SK-N-MC (cell line): ENCODE results near the gene NFATC1.

Experiments used
- DNase-seq: peaks from one replicate; pipeline ENCODE4 v3.0.0-alpha.2; 2011; ENCODE audit warnings: low read depth, low spot score
- H3K27ac ChIP-seq: fragments of 200-600 bp; sonication (generic); 2 replicates; pipeline ENCODE4 v1.5.1; 2016; ENCODE audit warnings: mixed run types
- H3K36me3 ChIP-seq: fragments of 200-600 bp; sonication (generic); 2 replicates; pipeline ENCODE4 v1.6.1; 2017; ENCODE audit warnings: antibody characterized with exemption, low read length, mixed read lengths; ENCODE audit not compliant: insufficient read depth
- H3K4me3 ChIP-seq: fragments of 200-600 bp; sonication (generic); 2 replicates; pipeline ENCODE4 v1.5.1; 2016
- H3K9ac ChIP-seq: fragments of 200-600 bp; sonication (generic); 2 replicates; pipeline ENCODE4 v1.8.0; 2017; ENCODE audit warnings: mixed run types, mixed read lengths; ENCODE audit not compliant: insufficient read length
- H3K9me3 ChIP-seq: fragments of 200-600 bp; sonication (generic); 2 replicates; pipeline ENCODE4 v1.6.1; 2017; ENCODE audit warnings: low read depth, mild to moderate bottlenecking, antibody characterized with exemption, low read length, moderate library complexity, mixed read lengths
- EZH2 ChIP-seq: fragments of 200-600 bp; sonication (generic); IDR thresholded peaks from one replicate; pipeline ENCODE4 v1.6.1; 2017; ENCODE audit warnings: antibody characterized with exemption
- FOXP2 ChIP-seq: optimal IDR thresholded peaks from 2 replicates; pipeline ENCODE3; 2011; ENCODE audit warnings: mild to moderate bottlenecking, moderate library complexity; ENCODE audit not compliant: insufficient read depth; ENCODE audit errors: extremely low read length, control extremely low read depth
- POLR2AphosphoS5 ChIP-seq: IDR thresholded peaks from 2 replicates; pipeline ENCODE4 v1.6.1; 2012; ENCODE audit warnings: mild to moderate bottlenecking, low read depth, low read length, borderline replicate concordance

The NFATC1 gene

DNA sequence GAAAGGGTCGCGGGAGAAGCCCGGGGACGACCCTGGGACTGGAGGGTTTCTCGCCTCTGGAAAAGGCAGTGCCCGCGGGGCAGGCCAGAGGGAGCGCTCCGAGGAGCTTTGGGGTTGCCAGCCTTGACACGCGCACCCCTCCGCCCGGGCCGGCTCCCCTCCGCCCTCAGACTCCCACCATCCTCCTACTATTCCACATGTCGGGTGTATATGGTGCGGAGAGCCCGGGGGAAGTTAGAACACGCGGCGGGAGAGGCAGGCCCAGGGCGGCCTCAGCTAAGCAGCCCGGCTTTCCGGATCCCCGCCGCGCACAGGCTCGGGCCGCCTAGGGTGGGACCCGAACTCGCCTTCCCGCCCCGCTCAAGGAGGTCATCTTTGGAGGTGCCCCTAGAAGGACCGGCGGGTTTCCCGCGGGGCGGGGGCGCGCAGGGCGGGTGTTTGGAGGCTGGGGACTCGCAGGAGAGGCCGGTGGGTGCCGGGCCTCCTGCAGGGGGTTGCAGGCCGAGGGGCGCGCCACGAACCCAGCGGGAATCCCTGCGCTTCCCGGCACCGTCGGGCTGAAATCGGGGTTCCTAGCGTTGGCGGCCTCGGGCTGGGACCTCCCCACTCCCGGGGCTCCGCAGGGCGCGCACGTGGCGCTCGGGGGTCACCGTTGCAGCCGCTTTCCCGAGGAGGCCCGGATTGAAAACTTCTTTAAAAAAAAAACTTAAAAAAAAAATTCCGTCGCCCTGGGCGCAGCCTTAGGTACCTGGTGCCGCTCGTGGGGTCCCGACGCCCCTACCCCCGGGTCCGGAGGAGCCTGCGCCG, 3.7 kb downstream of the NFATC1 start:
- Histone ChIP-seq H3K4me3 (peak overlapping the region; percentile 75), H3K36me3 (no peaks in the 10 kb centered on the region), H3K9me3 (no peaks in the 10 kb centered on the region), H3K9ac (no peak overlapping the region), H3K27ac (no peak overlapping the region)
- TF ChIP-seq FOXP2 (no peak), POLR2AphosphoS5 (no peak), EZH2 (no peak)
- no peak for DNase-seq

DNA sequence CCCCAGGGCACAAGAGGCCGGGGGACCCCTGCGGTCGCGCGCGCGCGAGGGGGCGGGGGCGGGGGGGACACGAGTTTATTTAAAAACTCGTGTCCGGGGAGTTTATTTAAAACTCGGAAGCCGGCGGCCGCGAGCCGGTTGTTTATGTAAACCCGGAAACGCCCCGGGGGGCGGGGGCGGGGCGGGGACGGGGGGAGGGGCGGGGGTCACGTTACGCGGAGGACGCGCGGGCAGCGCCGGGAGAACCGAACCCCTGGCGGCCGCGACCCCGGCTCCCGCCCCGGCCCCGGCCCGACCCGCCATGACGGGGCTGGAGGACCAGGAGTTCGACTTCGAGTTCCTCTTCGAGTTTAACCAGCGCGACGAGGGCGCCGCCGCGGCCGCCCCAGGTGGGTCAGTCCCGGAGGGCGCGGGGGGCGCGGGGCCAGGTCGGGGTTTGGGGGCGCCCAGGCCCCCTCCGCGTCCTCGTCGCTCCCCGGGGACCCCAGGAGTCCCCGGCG, 4.4 kb downstream of the NFATC1 start:
- no peak for DNase-seq

DNA sequence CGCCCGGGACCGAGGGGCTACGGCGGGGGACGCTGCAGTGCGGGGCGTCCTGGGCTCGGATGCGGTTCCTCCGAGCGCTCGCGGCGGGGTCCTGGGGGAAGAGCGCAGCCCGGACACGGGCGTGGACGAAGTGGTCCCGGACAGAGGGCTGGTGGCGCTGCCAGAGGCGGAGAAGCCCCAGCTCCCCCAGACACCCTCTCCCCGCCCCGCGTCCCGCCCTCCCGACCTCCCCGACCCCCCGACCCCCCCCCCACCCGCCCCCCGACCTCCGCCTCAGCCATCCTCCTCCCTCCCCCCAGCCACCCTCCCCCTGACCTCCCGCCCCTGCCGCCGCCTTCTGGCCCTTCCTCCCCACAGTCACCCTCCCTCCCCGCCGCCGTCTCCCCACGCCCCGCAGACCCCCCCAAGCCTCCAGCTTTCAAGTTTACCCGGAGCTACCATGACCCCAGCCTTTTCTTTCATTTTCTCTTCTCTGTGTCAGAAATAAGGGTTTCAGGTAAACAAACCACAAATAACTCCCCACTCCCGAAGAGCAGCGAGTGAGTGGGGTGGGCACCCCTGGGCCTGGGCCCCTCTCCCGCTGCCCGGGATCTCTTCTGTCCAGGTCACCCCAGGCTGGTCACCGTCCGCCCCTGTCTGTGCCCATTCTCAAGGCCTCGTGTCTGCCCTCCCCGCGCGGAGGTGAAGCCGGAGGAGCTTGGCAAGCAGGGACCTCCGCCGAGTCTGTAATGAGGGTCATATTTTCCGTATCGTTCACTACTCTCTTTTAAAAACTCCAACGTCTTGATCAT, 5.1 kb downstream of the NFATC1 start:
- DNase-seq: no peak
- Histone ChIP-seq H3K4me3 (peak overlapping the region; percentile 75), H3K27ac (no peak overlapping the region)

More for the DNA sequence above, 4.4 kb downstream of the NFATC1 start:
- H3K36me3 ChIP-seq: no peaks in the 10 kb centered on the region
- no peak overlapping the region for H3K27ac ChIP-seq
- no peaks in the 10 kb centered on the region for H3K9me3 ChIP-seq
- peak overlapping the region; percentile 53 for H3K9ac ChIP-seq
- peak overlapping the region; percentile 75 for H3K4me3 ChIP-seq
- TF ChIP-seq EZH2: no peak
- no peak for TF ChIP-seq POLR2AphosphoS5
- no peak for TF ChIP-seq FOXP2

GRCh38 chr18:79401494-79402208, 5.9 kb downstream of the NFATC1 start:
- Histone ChIP-seq H3K27ac (no peak overlapping the region), H3K4me3 (no peak overlapping the region), H3K36me3 (no peaks in the 10 kb centered on the region), H3K9me3 (no peaks in the 10 kb centered on the region), H3K9ac (no peak overlapping the region)
- no peak for DNase-seq
- no peak for TF ChIP-seq POLR2AphosphoS5
- TF ChIP-seq FOXP2: no peak
- TF ChIP-seq EZH2: no peak

More for the DNA sequence above, 5.1 kb downstream of the NFATC1 start:
- TF ChIP-seq FOXP2 (no peak), EZH2 (no peak), POLR2AphosphoS5 (no peak)
- Histone ChIP-seq H3K9me3 (no peaks in the 10 kb centered on the region), H3K9ac (peak overlapping the region; percentile 53), H3K36me3 (no peaks in the 10 kb centered on the region)

DNA sequence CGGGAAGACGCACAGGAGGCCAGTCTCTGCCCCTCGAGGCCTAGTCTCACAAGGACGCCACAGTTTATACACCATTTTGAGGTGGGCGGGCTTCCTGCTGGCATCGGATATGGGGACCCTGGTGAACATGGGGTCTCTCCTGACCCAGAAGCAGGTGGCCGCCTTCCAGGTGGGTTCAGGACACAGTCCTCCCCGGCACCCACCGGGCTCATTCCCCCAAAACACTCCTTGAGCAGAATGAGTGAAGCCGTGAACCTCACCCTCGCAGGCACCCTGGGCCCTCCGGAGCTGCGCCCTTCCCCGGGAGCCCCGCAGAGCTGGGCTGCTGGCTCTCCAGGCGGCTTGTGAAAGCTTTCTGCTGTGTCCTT, 6.5 kb downstream of the NFATC1 start:
- H3K4me3 ChIP-seq: no peak overlapping the region
- no peaks in the 10 kb centered on the region for H3K9me3 ChIP-seq
- TF ChIP-seq EZH2 (no peak), FOXP2 (no peak), POLR2AphosphoS5 (no peak)
- DNase-seq: no peak
- no peak overlapping the region for H3K9ac ChIP-seq
- H3K36me3 ChIP-seq: no peaks in the 10 kb centered on the region
- no peak overlapping the region for H3K27ac ChIP-seq

- no peak for TF ChIP-seq POLR2AphosphoS5
- no peak for TF ChIP-seq EZH2
- TF ChIP-seq FOXP2: no peak
- no peak overlapping the region for H3K9ac ChIP-seq
- no peaks in the 10 kb centered on the region for H3K9me3 ChIP-seq
- H3K36me3 ChIP-seq: no peaks in the 10 kb centered on the region
- no peak for DNase-seq
- no peak overlapping the region for H3K27ac ChIP-seq
- peak overlapping the region; percentile 58 for H3K4me3 ChIP-seq
These were observed 7.4 kb downstream of the NFATC1 start for GRCh38 chr18:79402977-79403722.

- no peak overlapping the region for H3K27ac ChIP-seq
- H3K4me3 ChIP-seq: peak overlapping the region; percentile 58
- H3K9ac ChIP-seq: no peak overlapping the region
- no peak for TF ChIP-seq POLR2AphosphoS5
- no peak for TF ChIP-seq EZH2
- TF ChIP-seq FOXP2: no peak
- no peaks in the 10 kb centered on the region for H3K36me3 ChIP-seq
- H3K9me3 ChIP-seq: no peaks in the 10 kb centered on the region
- DNase-seq: no peak
These were observed 8.2 kb downstream of the NFATC1 start for GRCh38 chr18:79403723-79404566.

DNA sequence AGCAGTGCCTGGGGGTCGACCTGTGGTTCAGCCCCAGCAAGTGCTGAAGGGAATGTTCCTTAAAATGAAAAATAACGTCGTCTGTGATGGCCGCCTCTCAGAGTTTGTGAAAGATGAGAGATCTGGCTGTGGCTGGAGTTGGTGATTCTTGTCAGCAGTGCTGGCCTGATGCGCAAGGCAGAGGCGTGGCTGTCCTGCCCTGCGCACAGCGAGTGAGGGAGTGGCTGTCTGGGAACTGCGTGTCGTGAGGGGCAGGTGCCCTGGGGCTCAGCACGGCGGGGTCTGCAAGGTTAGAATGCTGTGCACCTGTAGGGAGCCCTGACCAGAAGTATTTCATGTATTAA, 8.8 kb downstream of the NFATC1 start:
- Histone ChIP-seq H3K27ac (no peak overlapping the region), H3K36me3 (no peaks in the 10 kb centered on the region), H3K9ac (no peak overlapping the region), H3K4me3 (no peak overlapping the region), H3K9me3 (no peaks in the 10 kb centered on the region)
- DNase-seq: no peak
- TF ChIP-seq EZH2 (no peak), FOXP2 (no peak), POLR2AphosphoS5 (no peak)
